ENCODE results near the gene ADORA3.
"Not testable (repeated sequence)": the region's sequence is repeated elsewhere in the genome, so short reads cannot be mapped to it uniquely, and the experiment has no call there.

- TF ChIP-seq IRF1 (CRISPR knock-in tag; IDR thresholded peaks at IDR 0.05); NR3C1 (CRISPR knock-in tag; conservative IDR thresholded peaks at IDR 0.05; ENCODE audit: low read depth): not testable (repeated sequence)
These were observed 44.4 kb upstream of the ADORA3 start for GRCh38 chr1:111547786-111548185.
